ENCODE data around the gene PTEN. TPM values are rescaled to one million over a fixed set of nuclear protein-coding genes. Genes with fewer than 3 reads are reported as not detected.

The PTEN gene
- total RNA-seq, 4 donors from 2014 or later: 78.6 to 184 (median 129) TPM

- H3K4me3 ChIP-seq: no peak overlapping the region
- no peak for DNase-seq
- TF ChIP-seq POLR2AphosphoS5 (IDR thresholded peaks at IDR 0.05) (no peak), EP300 (IDR thresholded peaks at IDR 0.05; ENCODE audit: low read depth) (no peak), POLR2A (IDR thresholded peaks at IDR 0.05) (no peak)
- no peaks in the 10 kb centered on the region for H3K27me3 ChIP-seq
- 93 to 94% methylated on average over 2 of the region's 2 CpGs for WGBS, 2 donors (ENCODE audit: low coverage in 1 of 2)
- no peak overlapping the region for H3K27ac ChIP-seq
- in situ Hi-C loops (cut with MboI; ENCODE audit: low pct_ligation_motif_present in 1 of 4, low pct_unique_long_range_greater_than_20kb in 1 of 4, low sequenced_read_pairs in 3 of 4) (no loop called here), intact Hi-C loops (cut with DNase I; ENCODE audit: low total_unique reads) (no loop called here)
- no peaks in the 10 kb centered on the region for H3K4me1 ChIP-seq
- H3K9me3 ChIP-seq: no peaks in the 10 kb centered on the region
- no peaks in the 10 kb centered on the region for H3K36me3 ChIP-seq
These were observed 116.4 kb downstream of the PTEN start for GRCh38 chr10:87979847-87980246.

- H3K4me3 ChIP-seq: no peak overlapping the region
- DNase-seq: no peak
- no peaks in the 10 kb centered on the region for H3K9me3 ChIP-seq
- 89 to 98% methylated on average over 2 of the region's 2 CpGs for WGBS, 2 donors (ENCODE audit: low coverage in 1 of 2)
- H3K27ac ChIP-seq: no peak overlapping the region
- in situ Hi-C loops (cut with MboI; ENCODE audit: low pct_ligation_motif_present in 1 of 4, low pct_unique_long_range_greater_than_20kb in 1 of 4, low sequenced_read_pairs in 3 of 4) (no loop called here), intact Hi-C loops (cut with DNase I; ENCODE audit: low total_unique reads) (no loop called here)
- TF ChIP-seq EP300 (IDR thresholded peaks at IDR 0.05; ENCODE audit: low read depth): no peak
- no peak for TF ChIP-seq POLR2A (IDR thresholded peaks at IDR 0.05)
- no peak for TF ChIP-seq CTCF (IDR thresholded peaks at IDR 0.05)
- TF ChIP-seq POLR2AphosphoS5 (IDR thresholded peaks at IDR 0.05): no peak
- H3K4me1 ChIP-seq: no peaks in the 10 kb centered on the region
- no peaks in the 10 kb centered on the region for H3K27me3 ChIP-seq
- no peaks in the 10 kb centered on the region for H3K36me3 ChIP-seq
These were observed 120.3 kb downstream of the PTEN start for GRCh38 chr10:87983716-87984115.

- 84 to 91% methylated on average over 2 of the region's 2 CpGs for WGBS, 2 donors (ENCODE audit: low coverage in 1 of 2)
- intact Hi-C loops (cut with DNase I; ENCODE audit: low total_unique reads) (no loop called here), in situ Hi-C loops (cut with MboI; ENCODE audit: low pct_ligation_motif_present in 1 of 4, low pct_unique_long_range_greater_than_20kb in 1 of 4, low sequenced_read_pairs in 3 of 4) (no loop called here)
These were observed 123.8 kb downstream of the PTEN start for GRCh38 chr10:87987206-87987605.

GRCh38 chr10:87991946-87992345, 128.5 kb downstream of the PTEN start:
- Histone ChIP-seq H3K4me3 (no peak overlapping the region), H3K27me3 (no peaks in the 10 kb centered on the region), H3K9me3 (no peaks in the 10 kb centered on the region), H3K36me3 (no peaks in the 10 kb centered on the region), H3K4me1 (no peaks in the 10 kb centered on the region), H3K27ac (no peak overlapping the region)
- intact Hi-C loops (cut with DNase I; ENCODE audit: low total_unique reads): no loop called here
- WGBS, 2 donors (ENCODE audit: low coverage in 1 of 2): 96% methylated on average over 5 of the region's 5 CpGs; no CpG with 5 or more reads in 1 of the 2 donors
- no peak for DNase-seq
- TF ChIP-seq CTCF (IDR thresholded peaks at IDR 0.05): no peak
- no peak for TF ChIP-seq POLR2A (IDR thresholded peaks at IDR 0.05)
- TF ChIP-seq EP300 (IDR thresholded peaks at IDR 0.05; ENCODE audit: low read depth): no peak
- TF ChIP-seq POLR2AphosphoS5 (IDR thresholded peaks at IDR 0.05): no peak
- in situ Hi-C loops (cut with MboI; ENCODE audit: low pct_ligation_motif_present in 1 of 4, low pct_unique_long_range_greater_than_20kb in 1 of 4, low sequenced_read_pairs in 3 of 4): no loop called here

More at GRCh38 chr10:87987206-87987605, 123.8 kb downstream of the PTEN start:
- H3K4me3 ChIP-seq: no peak overlapping the region
- no peak overlapping the region for H3K27ac ChIP-seq
- H3K9me3 ChIP-seq: no peaks in the 10 kb centered on the region
- DNase-seq: no peak
- TF ChIP-seq POLR2AphosphoS5 (IDR thresholded peaks at IDR 0.05) (no peak), CTCF (IDR thresholded peaks at IDR 0.05) (no peak), EP300 (IDR thresholded peaks at IDR 0.05; ENCODE audit: low read depth) (no peak), POLR2A (IDR thresholded peaks at IDR 0.05) (no peak)
- H3K4me1 ChIP-seq: no peaks in the 10 kb centered on the region
- no peaks in the 10 kb centered on the region for H3K36me3 ChIP-seq
- no peaks in the 10 kb centered on the region for H3K27me3 ChIP-seq

- in situ Hi-C loops (cut with MboI; ENCODE audit: low pct_ligation_motif_present in 1 of 4, low pct_unique_long_range_greater_than_20kb in 1 of 4, low sequenced_read_pairs in 3 of 4) (no loop called here), intact Hi-C loops (cut with DNase I; ENCODE audit: low total_unique reads) (no loop called here)
- Histone ChIP-seq H3K4me3 (no peak overlapping the region), H3K9me3 (peaks cover 0 to 4% of the 10 kb centered on the region in 2 donors), H3K27me3 (no peaks in the 10 kb centered on the region), H3K4me1 (no peaks in the 10 kb centered on the region), H3K27ac (no peak overlapping the region), H3K36me3 (no peaks in the 10 kb centered on the region)
- DNase-seq: no peak
- WGBS, 2 donors (ENCODE audit: low coverage in 1 of 2): 88 to 90% methylated on average over 1 of the region's 1 CpG
- no peak for TF ChIP-seq CTCF (IDR thresholded peaks at IDR 0.05)
- no peak for TF ChIP-seq POLR2AphosphoS5 (IDR thresholded peaks at IDR 0.05)
- TF ChIP-seq POLR2A (IDR thresholded peaks at IDR 0.05): no peak
- TF ChIP-seq EP300 (IDR thresholded peaks at IDR 0.05; ENCODE audit: low read depth): no peak
These were observed 141.0 kb downstream of the PTEN start for GRCh38 chr10:88004451-88004850.
